NOMO-1 treated with DMSO at 0.1 percent for 48 hours (cell line): ENCODE results near the gene LARP1.

Source experiments
- DNase-seq: peaks from one replicate; lab custom pipeline; 2025; ENCODE audit not compliant: unreplicated experiment; lab: John Stamatoyannopoulos, UW

Gene LARP1

GRCh38 chr5:154850255-154851062 lies 95.3 kb downstream of the LARP1 start, which contains the start of gene FAXDC2:
Gene FAXDC2 (minus strand): TSS chr5:154850603. CDS start chr5:154838178, 12,425 bp downstream.
- no peak for DNase-seq

- no peak for DNase-seq
Measured at GRCh38 chr5:154851351-154851750, 96.2 kb downstream of the LARP1 start.

DNA sequence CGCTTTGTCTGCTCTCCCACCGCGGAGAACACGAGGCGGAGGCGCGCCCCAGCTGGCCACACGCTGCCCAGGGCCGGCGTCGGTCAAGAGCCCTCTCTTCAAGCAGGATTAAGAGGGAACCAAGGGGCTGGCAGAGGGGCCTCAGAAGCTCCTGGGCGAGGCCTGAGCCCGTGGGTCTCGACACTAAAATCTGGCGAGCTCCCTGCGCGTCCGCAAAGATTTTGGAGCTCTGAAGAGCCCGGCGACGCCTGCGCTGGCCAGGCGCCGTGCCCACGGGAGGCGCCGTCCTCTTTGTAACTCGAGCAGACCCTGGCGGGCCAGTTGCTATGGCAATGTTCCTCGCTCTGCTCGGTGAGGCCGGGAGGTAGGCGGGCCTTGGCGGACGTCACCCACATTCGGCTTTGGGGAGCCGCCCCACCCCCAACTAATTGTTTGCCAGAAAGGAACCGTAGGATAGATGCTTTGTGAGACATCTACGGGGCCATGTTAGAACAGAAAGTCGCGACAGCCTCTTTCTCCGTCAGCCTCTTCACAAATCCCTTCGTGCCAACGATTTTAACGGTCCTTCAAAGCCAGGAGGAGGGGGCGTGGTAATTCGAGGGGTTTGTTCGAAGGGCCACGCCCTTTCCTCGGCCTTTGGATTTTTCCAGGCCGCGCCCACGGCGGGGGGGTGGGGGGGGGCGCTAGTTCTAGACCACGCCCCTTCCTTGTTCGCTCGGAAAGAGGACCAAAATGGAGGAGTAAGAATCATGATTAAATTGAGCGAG lies 102.5 kb downstream of the LARP1 start:
- DNase-seq = peak; percentile 92

DNA sequence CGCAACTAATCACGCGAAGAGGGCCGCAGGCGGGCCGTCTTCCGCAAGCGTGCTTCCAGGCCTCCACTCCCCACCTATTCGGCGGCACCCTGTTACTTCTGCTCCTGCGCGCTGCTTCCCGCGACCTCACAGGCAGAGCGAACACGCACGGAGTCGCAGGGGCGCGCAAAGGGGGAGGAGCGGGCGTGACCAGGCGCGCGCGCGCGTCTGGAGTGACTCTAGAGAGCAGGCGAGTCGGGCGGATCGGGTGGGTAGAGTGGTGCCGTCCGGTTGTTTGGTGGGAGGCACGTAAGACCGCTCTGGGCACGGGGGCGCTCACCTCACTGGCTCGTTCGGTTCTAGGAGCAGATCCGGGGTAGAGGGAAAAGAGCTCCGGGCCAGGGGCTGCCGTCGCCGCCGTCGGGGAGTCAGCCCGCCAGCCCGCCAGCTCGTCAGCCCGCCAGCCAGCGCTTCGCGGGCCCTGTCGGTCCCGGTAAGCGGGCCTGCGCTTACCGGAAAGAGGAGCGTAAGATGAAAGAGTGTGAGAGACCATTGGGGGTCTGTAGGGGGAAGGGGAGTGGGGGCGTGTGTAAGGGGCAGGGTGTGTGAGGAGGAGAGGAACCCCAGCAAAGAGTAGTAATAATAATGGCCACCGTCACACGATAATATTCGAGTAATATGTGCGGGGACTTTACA lies 103.3 kb downstream of the LARP1 start, which contains the start of gene CNOT8:
TSS of gene CNOT8 (plus strand) at position 331 of the 675 bp plus-strand sequence. CDS start 4,652 bp downstream, outside the sequence.
- DNase-seq = peak; percentile 96

- DNase-seq = peak; percentile 90
Measured at GRCh38 chr5:154858972-154859871, 104.0 kb downstream of the LARP1 start.

DNA sequence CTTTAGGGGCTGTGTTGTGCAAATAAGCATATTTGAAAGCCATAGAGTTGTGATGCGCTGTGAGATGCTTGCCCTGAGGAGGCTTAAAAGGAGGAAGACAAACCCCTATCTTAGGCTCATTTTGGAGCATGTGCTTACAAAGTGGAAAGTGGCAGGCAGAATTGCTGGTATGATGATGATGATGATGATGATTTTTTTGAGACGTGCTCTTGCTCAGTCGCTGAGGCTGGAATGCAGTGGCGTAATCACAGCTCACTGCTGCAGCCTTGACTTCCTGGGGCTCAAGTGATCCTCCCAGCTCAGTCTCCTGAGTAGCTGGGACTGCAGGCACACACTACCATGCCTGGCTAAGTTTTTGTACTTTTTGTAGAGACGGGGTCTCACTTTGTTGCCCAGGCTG lies 104.9 kb downstream of the LARP1 start:
- peak; percentile 25 for DNase-seq

- peak; percentile 76 for DNase-seq
Measured at GRCh38 chr5:154860765-154861164, 105.6 kb downstream of the LARP1 start.

GRCh38 chr5:154861946-154862345 lies 106.8 kb downstream of the LARP1 start:
- DNase-seq = no peak

- peak; percentile 33 for DNase-seq
Measured at GRCh38 chr5:154862766-154863165, 107.6 kb downstream of the LARP1 start.

DNA sequence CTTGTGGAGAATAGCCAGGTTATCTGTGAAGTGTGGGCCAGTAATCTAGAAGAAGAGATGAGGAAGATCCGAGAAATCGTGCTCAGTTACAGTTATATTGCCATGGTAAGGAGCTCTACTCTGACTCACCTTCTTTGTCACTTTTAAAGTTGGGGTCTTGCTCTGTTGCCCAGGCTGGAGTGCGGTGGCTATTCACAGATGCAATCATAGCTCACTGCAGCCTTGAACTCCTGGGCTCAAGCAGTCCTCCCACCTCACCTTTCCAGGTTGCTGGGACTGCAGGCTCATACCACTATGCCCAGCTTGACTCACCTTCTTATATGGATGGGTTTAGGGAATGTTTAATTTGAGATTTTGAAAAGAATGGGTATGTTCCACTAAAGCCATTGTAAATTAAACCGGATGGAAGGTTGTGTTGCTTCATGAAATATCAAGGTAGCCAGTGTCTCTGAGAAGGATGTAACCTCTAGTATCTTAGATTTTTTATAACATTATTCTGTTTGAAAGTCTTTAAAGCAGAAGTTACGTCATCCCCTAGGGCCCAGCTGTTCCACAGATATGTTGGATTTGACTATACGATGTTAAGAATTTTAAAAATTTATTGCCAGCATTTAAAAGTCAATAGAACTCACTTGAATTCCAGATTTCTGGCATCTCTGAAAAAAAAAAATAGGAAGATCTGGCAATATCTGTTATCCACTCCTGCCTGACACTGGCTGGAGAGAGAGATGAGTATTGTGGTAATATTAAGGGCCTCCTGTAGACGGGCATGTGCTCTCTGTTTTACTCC lies 108.3 kb downstream of the LARP1 start:
- DNase-seq = no peak

DNA sequence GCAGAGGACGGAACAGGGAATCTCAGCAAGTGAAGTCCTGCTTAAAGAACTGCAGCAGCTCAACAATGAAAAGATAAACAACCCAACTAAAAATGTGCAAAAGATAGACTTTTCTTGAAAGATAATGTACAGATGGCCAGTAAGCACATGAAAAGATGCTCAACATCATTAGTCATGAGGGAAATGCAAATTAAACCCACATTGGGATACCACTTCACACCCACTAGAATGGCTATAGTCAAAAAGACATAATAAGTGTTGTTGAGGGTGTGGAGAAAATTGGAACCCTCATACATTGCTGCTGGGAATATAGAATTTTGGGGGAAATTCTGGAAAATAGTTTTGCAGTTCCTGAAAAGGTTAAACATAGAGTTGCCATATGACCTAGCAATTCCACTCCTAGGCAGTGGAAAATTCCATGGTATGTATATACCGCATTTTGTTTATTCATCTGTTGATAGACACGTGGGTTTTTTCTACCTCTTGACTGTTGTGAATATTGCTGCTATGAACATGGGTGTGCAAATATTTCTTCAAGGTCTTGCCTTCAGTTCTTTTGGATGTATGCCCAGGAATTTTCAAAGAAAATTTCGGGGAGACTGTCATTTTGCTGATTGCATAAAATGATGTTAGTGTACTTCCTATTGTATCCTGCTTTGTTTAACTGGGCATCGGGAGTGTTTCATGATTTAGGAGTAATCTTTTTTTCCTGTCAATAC lies 110.4 kb downstream of the LARP1 start:
- DNase-seq = no peak

DNA sequence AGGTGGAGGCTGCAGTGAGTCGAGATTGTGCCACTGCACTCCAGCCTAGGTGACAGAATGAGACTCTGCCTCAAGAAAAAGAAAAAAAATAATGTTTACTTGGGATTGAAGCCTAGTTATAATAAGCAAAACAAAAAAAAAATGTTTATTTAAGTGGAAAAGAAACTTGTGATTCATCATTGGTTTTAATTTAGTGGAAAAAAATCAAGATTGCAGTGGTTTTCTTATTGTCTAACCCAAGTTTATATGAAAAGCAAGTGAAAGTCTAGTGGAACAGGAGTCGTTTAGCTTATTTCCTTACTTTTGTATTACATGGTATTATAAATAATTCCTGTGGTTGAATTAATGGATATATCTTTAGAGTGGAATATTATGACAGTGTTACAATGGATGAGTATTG lies 111.7 kb downstream of the LARP1 start:
- DNase-seq = no peak
